Stimulated activated CD8-positive, alpha-beta memory T cell treated with anti-CD3 and anti-CD28 coated beads, Interleukin-7, amount 100 ng/mL, for 1 hour (primary cell): ENCODE measurements around the gene ANTKMT.

Experiments used
- DNase-seq, 2 donors: peaks; one replicate each; pipeline ENCODE4 v3.0.0-alpha.2; 2020; ENCODE audit warnings: low read depth in 2 of 2

Gene ANTKMT

GRCh38 chr16:720990-721764, at the start of gene ANTKMT:
TSS of gene ANTKMT (plus strand) at chr16:721146. CDS start at chr16:721275, 129 bp downstream.
- DNase-seq = no peak

DNA sequence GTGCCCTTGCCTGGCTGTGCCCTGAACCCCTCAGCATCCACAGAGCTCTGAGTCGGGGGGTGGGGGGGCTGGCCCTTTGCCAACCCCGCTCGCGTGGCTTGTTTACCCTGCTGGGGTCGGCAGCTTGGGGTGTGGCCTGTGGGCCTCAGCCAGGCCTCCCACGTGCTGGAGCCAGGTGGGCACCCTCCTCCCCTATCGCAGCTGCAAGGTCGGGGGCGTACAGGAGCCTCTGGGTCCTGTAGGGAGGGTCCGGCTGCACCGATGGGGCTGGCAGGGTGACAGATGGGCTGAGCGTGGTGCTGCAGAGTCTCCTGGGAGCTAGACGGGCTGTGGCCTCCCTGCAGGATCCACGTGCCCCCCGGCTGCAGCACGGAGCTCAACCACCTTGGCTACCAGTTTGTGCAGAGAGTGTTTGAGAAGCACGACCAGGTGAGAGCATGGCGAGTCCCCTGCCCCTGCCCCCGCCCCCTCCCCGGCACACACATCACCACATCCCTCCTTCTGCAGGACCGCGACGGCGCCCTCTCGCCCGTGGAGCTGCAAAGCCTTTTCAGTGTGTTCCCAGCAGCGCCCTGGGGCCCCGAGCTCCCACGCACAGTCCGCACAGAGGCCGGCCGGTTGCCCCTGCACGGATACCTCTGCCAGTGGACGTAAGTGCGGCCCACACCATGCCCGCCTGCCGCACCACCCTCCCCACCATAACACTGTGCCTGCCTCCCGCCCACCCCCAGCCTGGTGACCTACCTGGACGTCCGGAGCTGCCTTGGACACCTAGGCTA, 49.4 kb upstream of the ANTKMT start:
- no peak for DNase-seq

DNA sequence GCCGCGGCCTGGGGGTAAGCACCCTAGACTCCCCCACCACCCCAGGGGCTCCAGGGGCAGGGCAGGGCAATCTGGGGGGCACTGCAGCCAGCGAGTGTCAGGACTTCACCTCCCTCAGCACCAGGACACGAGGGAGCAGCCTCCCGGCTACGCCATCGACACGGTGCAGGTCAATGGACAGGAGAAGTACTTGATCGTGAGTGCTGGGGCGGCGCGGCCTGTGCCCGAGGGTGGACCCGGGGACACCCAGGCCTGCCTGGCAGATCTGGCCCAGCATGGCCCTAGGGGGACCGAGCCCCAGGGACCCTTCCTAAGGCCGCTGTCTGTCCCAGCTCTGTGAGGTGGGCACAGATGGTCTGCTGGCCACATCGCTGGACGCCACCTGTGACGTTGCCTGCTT, 48.6 kb upstream of the ANTKMT start:
- no peak for DNase-seq

DNA sequence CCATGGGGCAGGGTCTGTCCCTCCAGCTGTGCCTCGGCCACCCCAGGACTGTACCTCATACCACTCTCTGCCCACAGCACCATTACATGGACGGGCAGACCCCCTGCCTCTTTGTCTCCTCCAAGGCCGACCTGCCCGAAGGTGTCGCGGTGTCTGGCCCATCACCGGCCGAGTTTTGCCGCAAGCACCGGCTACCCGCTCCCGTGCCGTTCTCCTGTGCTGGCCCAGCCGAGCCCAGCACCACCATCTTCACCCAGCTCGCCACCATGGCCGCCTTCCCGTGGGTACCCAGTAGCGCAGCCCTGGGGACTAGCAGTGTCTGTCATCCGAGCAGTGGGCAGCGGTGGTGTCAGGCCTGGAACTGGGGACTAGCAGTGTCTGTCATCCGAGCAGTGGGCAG, 48.1 kb upstream of the ANTKMT start:
- DNase-seq = no peak

GRCh38 chr16:673399-673991, 47.5 kb upstream of the ANTKMT start:
- no peak for DNase-seq

- DNase-seq = no peak
Measured at GRCh38 chr16:674214-674881, 46.6 kb upstream of the ANTKMT start.

DNA sequence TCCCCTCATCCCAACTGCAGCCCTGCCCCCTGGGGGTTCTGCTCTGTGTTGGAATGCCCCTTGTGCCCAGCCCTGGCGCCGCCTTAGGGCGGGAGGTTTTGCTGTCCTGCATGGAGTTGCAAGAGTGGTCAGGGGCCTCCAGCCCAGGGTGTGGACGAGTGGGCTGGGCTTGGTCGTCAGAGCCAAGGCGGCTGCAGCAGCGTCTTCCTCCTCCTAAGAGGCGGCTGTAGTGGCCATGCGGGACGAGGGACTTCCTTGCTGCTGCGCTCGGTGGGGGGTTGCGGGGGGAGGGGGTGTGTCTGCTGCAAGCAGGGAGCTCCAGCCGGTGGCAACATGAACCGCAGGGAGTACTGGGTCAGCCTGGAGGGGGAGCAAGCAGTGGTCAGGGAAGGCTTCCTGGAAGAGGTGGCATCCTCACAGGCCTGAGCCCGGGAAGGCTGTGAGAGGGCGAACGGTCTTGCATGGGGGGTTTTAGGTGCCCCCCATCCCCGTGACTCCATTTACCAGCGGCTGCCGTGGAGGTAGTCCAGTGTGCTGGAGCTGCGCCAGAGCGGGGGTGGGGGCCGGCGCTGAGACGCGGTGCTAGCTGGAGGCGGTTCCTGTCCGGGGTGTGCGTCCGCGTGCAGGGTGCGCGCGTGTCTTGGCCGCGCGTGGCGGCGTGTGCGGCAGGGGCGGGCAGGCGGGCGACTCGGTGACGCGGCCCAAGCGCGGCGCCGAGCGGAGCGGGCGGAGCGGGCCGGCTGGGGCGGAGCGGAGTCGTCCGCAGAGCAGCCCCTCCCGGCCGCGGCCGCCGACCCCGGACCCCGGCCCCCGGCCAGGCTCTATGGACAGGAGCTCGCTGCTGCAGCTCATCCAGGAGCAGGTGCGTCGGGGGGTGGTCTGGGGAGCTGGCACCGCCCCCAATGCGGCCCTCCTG, 45.7 kb upstream of the ANTKMT start, which contains the start of gene RHBDL1:
Gene RHBDL1, plus strand, starts transcription at position 704 of the 916 bp plus-strand sequence. Its CDS starts 120 bp downstream, at position 824.
- DNase-seq = no peak

DNA sequence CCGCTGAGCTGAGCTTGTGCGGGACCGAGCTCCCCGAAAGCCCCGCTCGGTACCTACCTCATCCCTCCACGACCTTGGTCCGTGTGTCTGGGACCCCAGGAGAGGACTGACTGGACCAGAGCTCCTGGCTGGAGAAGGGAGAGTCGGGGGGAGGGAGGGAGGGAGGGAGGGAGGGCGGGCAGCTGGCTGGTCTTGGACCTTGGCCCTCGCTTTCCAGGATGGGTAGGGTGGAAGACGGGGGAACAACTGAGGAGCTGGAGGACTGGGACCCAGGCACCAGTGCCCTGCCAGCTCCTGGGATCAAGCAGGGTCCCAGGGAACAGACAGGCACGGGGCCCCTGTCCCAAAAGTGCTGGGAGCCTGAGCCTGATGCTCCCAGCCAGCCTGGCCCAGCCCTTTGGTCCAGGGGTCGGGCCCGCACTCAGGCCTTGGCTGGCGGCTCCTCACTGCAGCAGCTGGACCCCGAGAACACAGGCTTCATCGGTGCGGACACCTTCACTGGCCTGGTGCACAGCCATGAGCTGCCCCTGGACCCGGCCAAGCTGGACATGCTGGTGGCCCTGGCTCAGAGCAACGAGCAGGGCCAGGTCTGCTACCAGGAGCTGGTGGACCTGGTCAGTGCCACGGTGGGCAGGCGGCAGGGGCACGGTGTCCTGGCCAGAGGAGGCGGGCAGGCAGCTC, 44.9 kb upstream of the ANTKMT start:
- DNase-seq = no peak

DNA sequence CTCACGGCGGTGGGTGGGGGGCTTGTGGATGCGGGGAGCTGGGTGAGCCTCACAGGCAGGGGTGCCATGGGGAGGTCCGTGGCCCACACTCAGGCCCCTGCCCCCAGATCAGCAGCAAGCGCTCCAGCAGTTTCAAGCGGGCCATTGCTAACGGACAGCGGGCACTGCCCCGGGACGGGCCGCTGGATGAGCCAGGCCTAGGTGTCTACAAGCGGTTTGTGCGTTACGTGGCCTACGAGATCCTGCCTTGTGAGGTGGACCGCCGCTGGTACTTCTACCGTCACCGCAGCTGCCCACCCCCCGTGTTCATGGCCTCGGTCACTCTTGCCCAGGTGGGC, 44.4 kb upstream of the ANTKMT start:
- no peak for DNase-seq

DNA sequence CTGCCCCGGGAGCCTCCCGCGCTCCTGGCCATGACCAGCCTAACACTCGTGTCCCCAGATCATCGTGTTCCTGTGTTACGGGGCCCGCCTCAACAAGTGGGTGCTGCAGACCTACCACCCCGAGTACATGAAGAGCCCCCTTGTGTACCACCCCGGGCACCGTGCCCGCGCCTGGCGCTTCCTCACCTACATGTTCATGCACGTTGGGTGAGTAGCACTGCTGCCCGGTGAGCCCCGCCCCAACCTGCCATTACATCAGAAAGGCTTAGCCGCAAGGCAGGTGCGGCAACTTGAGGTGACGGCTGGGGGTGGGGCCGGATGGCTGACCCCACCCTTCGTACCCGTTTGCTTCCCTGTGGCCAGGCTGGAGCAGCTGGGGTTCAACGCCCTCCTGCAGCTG, 44.0 kb upstream of the ANTKMT start:
- no peak for DNase-seq

- no peak for DNase-seq
Measured at GRCh38 chr16:677316-678190, 43.4 kb upstream of the ANTKMT start.

- DNase-seq = no peak
Measured at GRCh38 chr16:678209-678857, 42.6 kb upstream of the ANTKMT start.

DNA sequence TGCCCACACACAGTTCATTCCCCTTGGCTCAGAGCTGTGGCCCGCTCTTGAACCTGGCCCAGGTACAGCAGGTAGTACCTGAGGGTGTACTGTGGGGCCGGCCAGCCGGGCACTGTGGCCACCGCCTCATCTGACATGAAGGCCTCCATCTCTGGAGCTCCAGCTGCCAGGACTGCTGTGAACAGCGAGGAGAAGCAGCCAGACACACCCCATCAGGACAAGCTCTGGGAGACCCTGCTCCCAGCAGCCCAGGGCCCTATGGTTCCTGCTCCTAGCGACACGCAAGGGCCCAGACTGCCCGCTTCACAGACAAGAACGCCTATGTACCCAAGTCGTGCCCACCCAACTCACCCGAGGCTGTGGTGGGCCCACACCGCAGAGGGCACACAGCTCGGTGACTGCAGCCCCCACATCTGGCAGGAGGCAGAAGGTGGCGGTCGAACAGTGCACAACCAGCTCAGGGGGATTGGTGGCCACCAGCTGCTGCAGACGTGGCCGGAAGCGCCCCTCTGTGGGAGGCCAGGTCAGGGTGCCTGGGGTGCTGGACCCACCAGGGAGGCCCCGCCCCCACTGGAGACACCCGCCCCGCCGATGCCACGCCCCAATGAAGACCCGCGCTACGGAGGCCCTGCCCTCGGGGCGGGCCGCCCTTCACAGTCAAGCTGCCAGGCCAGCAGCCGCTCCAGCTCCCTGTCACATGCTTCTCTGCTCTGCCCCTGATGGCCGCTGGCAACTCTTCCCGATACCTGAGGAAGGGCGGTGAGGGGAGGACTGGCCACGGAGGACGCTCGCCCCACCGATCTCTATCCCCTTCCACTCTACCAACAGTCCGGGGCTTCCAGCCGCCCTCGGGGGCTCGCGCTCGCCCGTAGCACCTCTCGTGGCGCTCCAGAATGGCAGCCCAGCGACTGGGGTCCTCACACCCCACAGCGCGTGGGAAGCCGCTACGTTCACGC, 41.8 kb upstream of the ANTKMT start:
- no peak for DNase-seq

DNA sequence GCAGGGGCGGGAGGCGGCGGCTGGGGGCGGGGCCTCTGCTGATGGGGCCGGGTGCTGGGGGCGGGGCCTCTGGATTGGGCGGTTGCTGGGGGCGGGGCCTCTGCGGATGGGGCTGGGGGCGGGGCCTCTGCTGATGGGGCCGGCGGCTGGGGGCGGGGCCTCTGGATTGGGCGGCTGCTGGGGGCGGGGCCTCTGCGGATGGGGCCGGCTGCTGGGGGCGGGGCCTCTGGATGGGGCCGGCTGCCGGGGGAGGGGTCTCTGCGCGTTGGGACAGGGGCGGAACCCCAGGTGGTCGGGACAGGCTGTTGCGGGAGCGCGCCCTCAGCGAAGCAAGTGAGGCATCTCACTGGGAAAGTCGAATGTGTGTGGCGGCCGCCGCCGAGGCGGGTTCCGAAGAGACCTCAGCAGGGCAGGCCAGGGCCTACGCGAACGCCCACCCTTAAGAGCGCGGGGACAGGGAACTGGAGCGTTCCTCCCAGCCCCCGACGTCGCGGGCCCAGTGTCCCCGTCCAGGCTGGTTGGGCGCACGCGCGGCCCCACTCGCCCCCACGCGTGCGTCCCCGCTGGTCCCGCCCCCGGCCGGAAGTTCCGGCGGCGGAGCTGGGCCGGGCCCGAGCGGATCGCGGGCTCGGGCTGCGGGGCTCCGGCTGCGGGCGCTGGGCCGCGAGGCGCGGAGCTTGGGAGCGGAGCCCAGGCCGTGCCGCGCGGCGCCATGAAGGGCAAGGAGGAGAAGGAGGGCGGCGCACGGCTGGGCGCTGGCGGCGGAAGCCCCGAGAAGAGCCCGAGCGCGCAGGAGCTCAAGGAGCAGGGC, 40.9 kb upstream of the ANTKMT start, which contains the start of gene STUB1:
Gene STUB1, plus strand, starts transcription at position 597 of the 811 bp plus-strand sequence. Its CDS starts 116 bp downstream, at position 713.
- DNase-seq = peak; percentile 69 to 77

DNA sequence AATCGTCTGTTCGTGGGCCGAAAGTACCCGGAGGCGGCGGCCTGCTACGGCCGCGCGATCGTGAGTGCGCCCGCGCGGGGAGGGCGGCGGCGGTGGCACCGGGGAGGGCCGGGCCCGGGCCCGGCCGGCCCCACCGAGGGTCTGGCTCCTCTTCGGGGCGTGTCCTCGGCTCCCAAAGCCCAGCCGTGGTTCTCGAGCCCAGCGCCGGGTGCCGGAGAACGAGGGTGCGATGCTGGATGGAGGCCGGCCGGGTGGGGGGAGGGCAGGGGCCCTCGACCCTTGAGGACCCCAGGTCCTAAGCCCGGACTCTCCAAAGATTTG, 40.4 kb upstream of the ANTKMT start:
- DNase-seq = no peak

- DNase-seq = no peak
Measured at GRCh38 chr16:680967-681745, 39.8 kb upstream of the ANTKMT start.
